HG02642 (cell line): ENCODE measurements around the gene HMMR.

Source experiments
- ATAC-seq: cut with Tn5 transposase; IDR thresholded peaks from one replicate; pipeline ENCODE4 v1.9.1; 2021; ENCODE audit warnings: mild to moderate bottlenecking; ENCODE audit not compliant: unreplicated experiment, poor library complexity

Gene HMMR

GRCh38 chr5:163456029-163456589, 4.3 kb upstream of the HMMR start:
- ATAC-seq: no peak

- ATAC-seq: no peak
Measured at GRCh38 chr5:163456840-163457239, 3.6 kb upstream of the HMMR start.

- no peak for ATAC-seq
Measured at GRCh38 chr5:163458778-163459385, 1.6 kb upstream of the HMMR start.

- peak; percentile 7 for ATAC-seq
Measured at GRCh38 chr5:163459462-163459818, 992 bp upstream of the HMMR start.

- peak; percentile 83 for ATAC-seq
Measured at GRCh38 chr5:163459819-163460561, 442 bp upstream of the HMMR start, which contains the start of gene NUDCD2. Gene NUDCD2 (minus strand): TSS chr5:163460102. CDS start chr5:163460050, 52 bp downstream.

GRCh38 chr5:163463063-163463435, 2.6 kb downstream of the HMMR start:
- ATAC-seq: no peak

- ATAC-seq: no peak
Measured at GRCh38 chr5:163467682-163468081, 7.2 kb downstream of the HMMR start.

- peak; percentile 79 for ATAC-seq
Measured at GRCh38 chr5:163473635-163474243, 13.3 kb downstream of the HMMR start.

GRCh38 chr5:163475411-163475810, 15.0 kb downstream of the HMMR start:
- ATAC-seq: no peak

- ATAC-seq: no peak
Measured at GRCh38 chr5:163478126-163478981, 17.9 kb downstream of the HMMR start.

GRCh38 chr5:163478982-163479271, 18.5 kb downstream of the HMMR start:
- ATAC-seq: no peak

- ATAC-seq: no peak
Measured at GRCh38 chr5:163489055-163489744, 28.8 kb downstream of the HMMR start.

- no peak for ATAC-seq
Measured at GRCh38 chr5:163489745-163490075, 29.3 kb downstream of the HMMR start.

GRCh38 chr5:163496286-163496685, 35.9 kb downstream of the HMMR start:
- no peak for ATAC-seq

- ATAC-seq: no peak
Measured at GRCh38 chr5:163497315-163497714, 36.9 kb downstream of the HMMR start.

GRCh38 chr5:163498886-163499285, 38.5 kb downstream of the HMMR start:
- ATAC-seq: no peak

- ATAC-seq: no peak
Measured at GRCh38 chr5:163502521-163502920, 42.1 kb downstream of the HMMR start.

GRCh38 chr5:163503106-163504078, 43.0 kb downstream of the HMMR start:
- no peak for ATAC-seq
